GM13977 (cell line): ENCODE results near the gene CCL16.

Source experiments
- DNase-seq: peaks from one replicate; pipeline ENCODE4 v3.0.0; 2012; ENCODE audit warnings: low spot score
- in situ Hi-C: fragments of 300-500 bp; cut with MboI; formaldehyde crosslinking; loops from one replicate; pipeline ENCODE4 v1.12.0; 2022; ENCODE audit warnings: low sequenced_read_pairs, low pct_unique_long_range_greater_than_20kb, mixed read lengths, inconsistent platforms; ENCODE audit not compliant: unreplicated experiment
- TF ChIP-seq, protein P1 (sequence below): IDR thresholded peaks from 2 replicates; pipeline ENCODE4 v1.5.1; 2012; ENCODE audit warnings: mild to moderate bottlenecking, control low read depth; ENCODE audit not compliant: insufficient read depth; ENCODE audit errors: extremely low read depth, missing control alignments

The CCL16 gene

GRCh38 chr17:35988164-35988563 is 6.9 kb upstream of the CCL16 start:
- in situ Hi-C loops, result no loop called here
- TF ChIP-seq, protein P1, sequence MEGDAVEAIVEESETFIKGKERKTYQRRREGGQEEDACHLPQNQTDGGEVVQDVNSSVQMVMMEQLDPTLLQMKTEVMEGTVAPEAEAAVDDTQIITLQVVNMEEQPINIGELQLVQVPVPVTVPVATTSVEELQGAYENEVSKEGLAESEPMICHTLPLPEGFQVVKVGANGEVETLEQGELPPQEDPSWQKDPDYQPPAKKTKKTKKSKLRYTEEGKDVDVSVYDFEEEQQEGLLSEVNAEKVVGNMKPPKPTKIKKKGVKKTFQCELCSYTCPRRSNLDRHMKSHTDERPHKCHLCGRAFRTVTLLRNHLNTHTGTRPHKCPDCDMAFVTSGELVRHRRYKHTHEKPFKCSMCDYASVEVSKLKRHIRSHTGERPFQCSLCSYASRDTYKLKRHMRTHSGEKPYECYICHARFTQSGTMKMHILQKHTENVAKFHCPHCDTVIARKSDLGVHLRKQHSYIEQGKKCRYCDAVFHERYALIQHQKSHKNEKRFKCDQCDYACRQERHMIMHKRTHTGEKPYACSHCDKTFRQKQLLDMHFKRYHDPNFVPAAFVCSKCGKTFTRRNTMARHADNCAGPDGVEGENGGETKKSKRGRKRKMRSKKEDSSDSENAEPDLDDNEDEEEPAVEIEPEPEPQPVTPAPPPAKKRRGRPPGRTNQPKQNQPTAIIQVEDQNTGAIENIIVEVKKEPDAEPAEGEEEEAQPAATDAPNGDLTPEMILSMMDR, result no peak
- no peak for DNase-seq

- in situ Hi-C loops, result no loop called here
- TF ChIP-seq, protein P1, result no peak
- no peak for DNase-seq
These were observed 5.3 kb upstream of the CCL16 start, which contains the start of gene CCL14 for GRCh38 chr17:35986643-35987042. Gene CCL14 (minus strand): TSS chr17:35986729. CDS start chr17:35986649, 80 bp downstream.

GRCh38 chr17:35984140-35984539 is 2.8 kb upstream of the CCL16 start:
- no peak for DNase-seq
- TF ChIP-seq, protein P1, result no peak
- in situ Hi-C loops, result no loop called here

DNA sequence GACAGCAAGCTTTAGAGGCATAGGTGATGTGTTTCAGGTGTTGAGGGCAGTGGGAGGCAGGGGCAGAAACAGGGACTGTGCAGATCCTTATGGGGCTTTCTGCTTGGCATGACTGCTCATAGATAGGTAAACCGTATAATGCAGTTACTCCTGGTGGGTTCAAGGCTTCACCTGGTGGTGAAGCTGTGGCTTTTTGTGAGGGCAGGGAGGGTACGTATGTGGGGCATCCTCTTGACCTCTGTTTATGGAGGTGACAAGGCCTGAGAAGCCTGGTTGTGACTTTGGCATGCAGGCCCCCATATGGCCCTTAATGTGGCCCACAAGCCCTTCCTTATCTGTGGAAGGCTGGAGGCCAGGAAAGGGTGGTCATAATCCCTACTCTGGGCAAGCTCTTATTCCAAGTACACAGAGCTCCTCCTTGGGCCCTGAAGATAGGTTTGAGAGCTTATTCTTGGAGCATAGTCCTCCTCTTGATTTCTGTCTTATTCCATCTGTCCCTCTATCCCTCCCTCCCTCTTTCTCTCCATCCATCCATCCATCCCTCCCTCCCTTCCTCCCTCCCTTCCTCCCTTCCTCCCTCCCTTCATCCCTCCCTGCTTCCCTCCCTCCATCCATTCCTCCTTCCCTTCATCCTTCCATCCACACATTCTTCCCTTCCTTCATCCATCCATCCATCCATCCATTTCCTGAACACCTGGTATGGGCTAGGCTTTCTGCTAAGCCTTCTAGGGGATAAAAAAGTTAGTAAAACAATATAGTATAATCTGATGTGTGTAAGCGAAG is 1.3 kb upstream of the CCL16 start:
- in situ Hi-C loops, result no loop called here
- no peak for DNase-seq
- TF ChIP-seq, protein P1, result no peak

- DNase-seq, result no peak
- in situ Hi-C loops, result no loop called here
- TF ChIP-seq, protein P1, result peak; percentile 56
These were observed 622 bp upstream of the CCL16 start for GRCh38 chr17:35981908-35982330.

DNA sequence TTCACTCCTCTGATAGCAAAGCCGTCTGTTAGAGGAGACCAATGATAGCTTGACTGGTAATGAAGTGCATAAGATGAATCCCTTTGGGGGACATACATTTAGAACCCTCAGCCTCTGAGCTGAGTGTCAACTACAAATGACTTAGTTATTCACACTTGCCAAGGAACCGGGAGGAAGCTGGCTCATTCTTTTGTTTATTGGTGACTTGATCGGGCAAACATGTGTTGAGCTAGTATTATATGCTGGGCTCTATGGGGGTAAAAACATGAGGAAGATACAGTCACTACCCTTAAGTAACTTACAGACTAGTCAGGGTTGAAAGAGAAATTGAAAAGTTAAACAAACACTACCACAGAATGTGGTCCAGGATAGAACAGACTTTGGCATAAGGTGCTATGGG is 3.0 kb downstream of the CCL16 start:
- no peak for DNase-seq
- TF ChIP-seq, protein P1, result no peak
- in situ Hi-C loops, result loop anchor here (10.0 kb wide), 1 partner anchor 166 kb away; no protein-coding TSS in a partner anchor
